Measurements from ENCODE around the gene IMMP2L. TPM values are rescaled to one million over a fixed set of nuclear protein-coding genes. Genes with fewer than 3 reads are reported as not detected.

The IMMP2L gene
- total RNA-seq, 1 donor from 2014 or later, result 23.9 TPM

GRCh38 chr7:111556977-111557376 lies 5.3 kb downstream of the IMMP2L start:
- DNase-seq, result no peak

- DNase-seq, result no peak
Observed at GRCh38 chr7:111554086-111554485, 8.2 kb downstream of the IMMP2L start.

GRCh38 chr7:111541067-111541466 lies 21.2 kb downstream of the IMMP2L start:
- DNase-seq, result no peak

GRCh38 chr7:111540199-111540815 lies 22.0 kb downstream of the IMMP2L start:
- no peak for DNase-seq

GRCh38 chr7:111537134-111537533 lies 25.2 kb downstream of the IMMP2L start:
- DNase-seq, result no peak

- DNase-seq, result no peak
Observed at GRCh38 chr7:111535142-111535870, 27.0 kb downstream of the IMMP2L start.

GRCh38 chr7:111532625-111533024 lies 29.7 kb downstream of the IMMP2L start:
- peak; percentile 2 for DNase-seq

GRCh38 chr7:111531993-111532392 lies 30.3 kb downstream of the IMMP2L start:
- no peak for DNase-seq

GRCh38 chr7:111530356-111530668 lies 32.0 kb downstream of the IMMP2L start:
- DNase-seq, result no peak

- DNase-seq, result no peak
Observed at GRCh38 chr7:111529507-111530355, 32.6 kb downstream of the IMMP2L start.

GRCh38 chr7:111528331-111528730 lies 34.0 kb downstream of the IMMP2L start:
- DNase-seq, result no peak

GRCh38 chr7:111527545-111527944 lies 34.7 kb downstream of the IMMP2L start:
- DNase-seq, result no peak

- DNase-seq, result no peak
Observed at GRCh38 chr7:111525100-111525499, 37.2 kb downstream of the IMMP2L start.

- DNase-seq, result no peak
Observed at GRCh38 chr7:111521660-111522059, 40.6 kb downstream of the IMMP2L start.

- DNase-seq, result no peak
Observed at GRCh38 chr7:111518264-111518663, 44.0 kb downstream of the IMMP2L start.

GRCh38 chr7:111517549-111517951 lies 44.7 kb downstream of the IMMP2L start:
- no peak for DNase-seq

- no peak for DNase-seq
Observed at GRCh38 chr7:111516612-111517011, 45.7 kb downstream of the IMMP2L start.

- no peak for DNase-seq
Observed at GRCh38 chr7:111513566-111513965, 48.7 kb downstream of the IMMP2L start.

- DNase-seq, result no peak
Observed at GRCh38 chr7:111511845-111512244, 50.4 kb downstream of the IMMP2L start.

- no peak for DNase-seq
Observed at GRCh38 chr7:111510584-111511378, 51.5 kb downstream of the IMMP2L start.

- no peak for DNase-seq
Observed at GRCh38 chr7:111510062-111510461, 52.2 kb downstream of the IMMP2L start.

GRCh38 chr7:111509288-111509687 lies 53.0 kb downstream of the IMMP2L start:
- DNase-seq, result no peak

- DNase-seq, result no peak
Observed at GRCh38 chr7:111508387-111508786, 53.9 kb downstream of the IMMP2L start.
